ENCODE data around the gene HOXC10. TPM values are rescaled to one million over a fixed set of nuclear protein-coding genes. Genes with fewer than 3 reads are reported as not detected.

The HOXC10 gene
- total and polyA plus RNA-seq, 12 donors, result 0.34 to 4.5 (median 1.5) TPM; not detected in 3

DNA sequence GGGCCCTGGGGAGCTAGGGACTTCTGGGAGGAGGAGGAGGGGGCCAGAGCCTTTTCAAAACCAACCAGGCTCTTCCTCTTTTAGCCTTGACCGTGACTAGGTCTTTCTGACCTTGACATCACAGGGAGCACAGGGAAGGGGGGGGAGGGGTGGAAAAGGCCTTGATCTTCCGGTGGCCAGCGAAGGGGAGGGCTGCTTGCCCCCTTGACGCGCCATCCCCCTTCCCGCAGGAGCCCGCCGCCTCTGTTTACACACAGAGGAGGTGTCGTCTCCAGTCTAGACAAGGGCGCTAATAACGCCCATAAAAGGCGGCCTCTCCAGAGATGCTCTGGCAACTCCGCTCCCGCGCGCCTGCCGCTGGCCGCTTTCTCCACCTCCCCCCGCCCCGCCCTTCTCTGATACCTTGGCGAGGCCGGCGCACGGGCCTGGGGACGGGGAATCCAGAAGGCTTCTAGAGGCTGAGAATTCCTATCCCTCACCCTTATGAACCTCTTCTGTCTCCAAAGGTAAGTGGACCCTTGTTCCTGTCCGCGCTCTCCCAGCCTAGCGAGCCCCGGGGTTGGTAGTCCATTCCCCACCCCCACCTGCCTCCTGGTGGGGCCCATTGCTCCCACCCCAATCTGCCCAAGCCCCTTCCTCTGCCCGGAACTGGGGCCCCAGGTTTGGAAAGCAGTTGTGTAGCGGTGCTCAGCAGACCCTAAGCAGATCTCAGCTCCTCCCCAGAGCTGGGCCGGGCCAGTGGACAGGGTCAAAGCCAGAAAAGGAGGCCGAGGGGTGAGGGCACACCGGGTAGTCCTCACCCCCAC, 35.1 kb upstream of the HOXC10 start:
- 7% methylated on average over 20 to 34 of the region's 34 CpGs for WGBS, 4 donors
- Histone ChIP-seq H3K9me3 (replicated peaks in 1 of 3) (no peaks in the 10 kb centered on the region), H3K36me3 (replicated peaks in 1 of 2) (no peaks in the 10 kb centered on the region), H3K27me3 (peaks cover 93% of the 10 kb centered on the region), H3K4me3 (no peak overlapping the region), H3K27ac (no peak overlapping the region), H3K4me1 (replicated peaks in 1 of 2) (peaks cover 0 to 5% of the 10 kb centered on the region in 2 donors)
- DNase-seq, result no peak
- TF ChIP-seq POLR2A (IDR thresholded peaks at IDR 0.05), result no peak
- TF ChIP-seq, protein P1, sequence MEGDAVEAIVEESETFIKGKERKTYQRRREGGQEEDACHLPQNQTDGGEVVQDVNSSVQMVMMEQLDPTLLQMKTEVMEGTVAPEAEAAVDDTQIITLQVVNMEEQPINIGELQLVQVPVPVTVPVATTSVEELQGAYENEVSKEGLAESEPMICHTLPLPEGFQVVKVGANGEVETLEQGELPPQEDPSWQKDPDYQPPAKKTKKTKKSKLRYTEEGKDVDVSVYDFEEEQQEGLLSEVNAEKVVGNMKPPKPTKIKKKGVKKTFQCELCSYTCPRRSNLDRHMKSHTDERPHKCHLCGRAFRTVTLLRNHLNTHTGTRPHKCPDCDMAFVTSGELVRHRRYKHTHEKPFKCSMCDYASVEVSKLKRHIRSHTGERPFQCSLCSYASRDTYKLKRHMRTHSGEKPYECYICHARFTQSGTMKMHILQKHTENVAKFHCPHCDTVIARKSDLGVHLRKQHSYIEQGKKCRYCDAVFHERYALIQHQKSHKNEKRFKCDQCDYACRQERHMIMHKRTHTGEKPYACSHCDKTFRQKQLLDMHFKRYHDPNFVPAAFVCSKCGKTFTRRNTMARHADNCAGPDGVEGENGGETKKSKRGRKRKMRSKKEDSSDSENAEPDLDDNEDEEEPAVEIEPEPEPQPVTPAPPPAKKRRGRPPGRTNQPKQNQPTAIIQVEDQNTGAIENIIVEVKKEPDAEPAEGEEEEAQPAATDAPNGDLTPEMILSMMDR (IDR thresholded peaks at IDR 0.05), result no peak
- intact Hi-C loops (cut with DNase I), result no loop called here

DNA sequence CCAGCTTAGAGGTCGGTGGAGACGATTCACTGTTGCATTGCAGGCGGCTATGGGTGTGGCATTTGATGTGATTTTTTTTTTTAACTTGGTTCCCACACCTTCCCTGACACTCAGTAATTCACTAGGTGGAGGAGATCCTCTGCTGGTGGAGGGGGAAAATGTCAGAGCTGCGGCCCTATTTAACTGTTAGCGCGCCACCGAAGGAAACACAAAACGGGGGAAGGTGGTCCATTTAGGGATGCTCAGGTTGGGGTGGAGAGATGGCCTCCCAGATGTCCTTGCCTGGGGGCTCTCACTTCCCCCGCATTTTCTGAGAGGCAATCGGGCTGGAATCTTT, 34.5 kb upstream of the HOXC10 start:
- 4 to 9% (median 6%) methylated on average over 10 of the region's 10 CpGs for WGBS, 4 donors
- Histone ChIP-seq H3K4me1 (replicated peaks in 1 of 2) (peaks cover 0 to 5% of the 10 kb centered on the region in 2 donors), H3K27ac (no peak overlapping the region), H3K27me3 (peaks cover 93% of the 10 kb centered on the region), H3K9me3 (replicated peaks in 1 of 3) (no peaks in the 10 kb centered on the region), H3K4me3 (no peak overlapping the region), H3K36me3 (replicated peaks in 1 of 2) (no peaks in the 10 kb centered on the region)
- TF ChIP-seq, protein P1 (IDR thresholded peaks at IDR 0.05), result no peak
- TF ChIP-seq POLR2A (IDR thresholded peaks at IDR 0.05), result no peak
- DNase-seq, result no peak
- intact Hi-C loops (cut with DNase I), result no loop called here

DNA sequence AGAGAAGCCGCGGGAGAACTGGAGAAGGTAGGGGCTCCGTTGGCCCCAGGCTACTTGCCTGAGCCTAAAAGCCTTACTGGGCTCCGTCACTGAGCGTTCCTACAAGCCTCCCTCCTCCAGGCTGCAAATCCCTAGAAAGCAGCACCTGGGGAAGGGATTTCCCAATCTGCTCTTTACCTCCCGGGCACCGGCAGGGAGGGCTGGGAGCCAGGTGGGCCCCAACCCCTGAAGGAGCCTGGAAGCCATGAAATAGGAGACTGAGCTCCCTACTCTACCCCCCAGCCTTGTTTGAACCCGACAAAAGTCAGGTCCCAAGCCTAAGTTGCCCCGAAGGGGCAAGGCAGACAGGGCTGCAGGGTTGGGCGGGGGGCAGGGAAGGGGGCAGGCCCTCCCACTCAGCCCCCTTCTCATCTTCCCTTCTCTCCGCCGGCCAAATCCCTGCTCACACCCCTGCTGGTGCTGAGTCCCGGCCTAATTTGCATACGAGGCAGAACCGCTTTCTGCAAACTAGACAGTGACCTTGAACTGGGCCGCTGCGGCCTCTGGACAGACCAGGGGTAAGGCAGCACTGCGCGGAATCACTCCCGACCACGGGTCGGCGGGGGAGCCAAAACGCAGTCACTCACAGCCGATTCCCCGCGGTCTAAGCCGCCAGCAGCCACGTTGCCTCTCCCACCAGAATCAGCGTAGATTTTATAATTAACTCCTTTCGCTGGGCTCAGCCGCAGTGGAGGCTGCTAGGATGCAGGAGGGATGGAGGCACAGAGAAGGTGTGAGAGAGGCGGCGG, 34.0 kb upstream of the HOXC10 start:
- TF ChIP-seq, protein P1 (IDR thresholded peaks at IDR 0.05), result no peak
- TF ChIP-seq POLR2A (IDR thresholded peaks at IDR 0.05), result no peak
- Histone ChIP-seq H3K4me1 (replicated peaks in 1 of 2) (peaks cover 0 to 5% of the 10 kb centered on the region in 2 donors), H3K36me3 (replicated peaks in 1 of 2) (no peaks in the 10 kb centered on the region), H3K9me3 (replicated peaks in 1 of 3) (no peaks in the 10 kb centered on the region), H3K4me3 (no peak overlapping the region), H3K27ac (no peak overlapping the region), H3K27me3 (peaks cover 93% of the 10 kb centered on the region)
- WGBS, 4 donors, result 4 to 15% (median 8%) methylated on average over 13 to 34 of the region's 34 CpGs
- peak in 1 of 7 donors; percentile 28 for DNase-seq
- intact Hi-C loops (cut with DNase I), result no loop called here

DNA sequence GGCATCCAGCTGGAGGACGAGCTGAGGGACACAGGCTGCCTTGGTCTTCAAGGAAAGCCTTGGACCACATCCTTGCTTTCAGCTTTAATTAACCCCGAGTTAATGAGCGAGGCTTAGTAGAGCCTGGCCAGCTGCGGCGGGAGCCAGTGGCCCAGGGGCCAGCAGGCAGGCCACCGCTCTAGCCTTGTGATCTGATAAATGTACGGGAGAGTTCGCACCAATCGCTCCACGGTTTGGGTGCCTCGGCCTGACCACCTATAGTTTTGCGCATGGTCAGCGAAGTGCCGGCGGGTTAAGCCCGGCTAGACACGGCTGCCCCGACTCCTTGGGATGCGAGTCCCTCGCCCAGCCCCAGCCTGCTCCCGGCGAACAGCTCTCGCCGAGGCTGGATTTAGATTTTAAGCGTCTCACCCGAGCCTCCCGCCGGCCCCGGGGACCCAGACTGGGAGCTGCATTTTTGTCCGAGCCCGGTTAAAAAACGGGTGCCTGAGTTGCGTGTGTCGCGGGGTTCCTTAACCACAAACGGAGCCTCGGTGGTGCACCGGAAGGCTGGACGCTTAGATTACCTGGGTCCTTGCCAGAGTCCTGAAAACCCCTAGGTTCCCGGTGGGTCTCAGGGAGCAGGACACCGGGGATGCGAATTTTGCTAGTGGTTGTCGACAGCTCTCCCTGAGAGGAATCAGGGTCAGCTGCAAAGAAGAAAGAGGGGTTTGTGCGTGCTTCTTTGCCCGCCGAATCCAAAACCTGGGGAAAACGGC, 33.2 kb upstream of the HOXC10 start:
- H3K9me3 ChIP-seq (replicated peaks in 1 of 3), result no peaks in the 10 kb centered on the region
- no peak for DNase-seq
- peaks cover 93% of the 10 kb centered on the region for H3K27me3 ChIP-seq
- WGBS, 4 donors, result 6 to 11% (median 7%) methylated on average over 26 to 47 of the region's 47 CpGs
- H3K36me3 ChIP-seq (replicated peaks in 1 of 2), result no peaks in the 10 kb centered on the region
- intact Hi-C loops (cut with DNase I), result no loop called here
- H3K4me1 ChIP-seq (replicated peaks in 1 of 2), result peaks cover 0 to 5% of the 10 kb centered on the region in 2 donors
- no peak for TF ChIP-seq POLR2A (IDR thresholded peaks at IDR 0.05)
- TF ChIP-seq, protein P1 (IDR thresholded peaks at IDR 0.05), result no peak
- H3K4me3 ChIP-seq, result no peak overlapping the region
- no peak overlapping the region for H3K27ac ChIP-seq

All from adrenal gland (tissue), 12 donors.